Vagina (tissue), 2 donors: Measurements from ENCODE around the gene ZNF155. TPM values are rescaled to one million over a fixed set of nuclear protein-coding genes. Genes with fewer than 3 reads are reported as not detected.
A peak's percentile ranks its signal among the peaks of the same experiment; 100 is the strongest.

ENCODE experiments used
- DNase-seq, 2 donors: peaks; one replicate each; pipeline ENCODE4 v3.0.0-alpha.2; 2017; ENCODE audit errors: extremely low spot score in 2 of 2
- H3K27ac ChIP-seq: fragments of 200-600 bp; sonication (generic); one replicate; pipeline ENCODE4 v1.5.1; 2019
- H3K27me3 ChIP-seq: fragments of 200-600 bp; sonication (generic); one replicate; pipeline ENCODE4 v1.5.1; 2019
- H3K36me3 ChIP-seq, 2 donors: fragments of 200-600 bp; sonication (generic); one replicate each; pipeline ENCODE4 v1.5.1; 2017 to 2019
- H3K4me1 ChIP-seq: fragments of 200-600 bp; sonication (generic); one replicate; pipeline ENCODE4 v1.5.1; 2019
- H3K4me3 ChIP-seq, 2 donors: fragments of 200-600 bp; sonication (generic); 1 replicate in 1 of 2; 2 replicates in 1 of 2; pipeline ENCODE4 v1.5.1; 2016 to 2019
- H3K9me3 ChIP-seq: fragments of 200-600 bp; sonication (generic); one replicate; pipeline ENCODE4 v1.5.1; 2019
- CTCF ChIP-seq, 3 experiments: fragments of 450-650 bp in 2 of 3; fragments of 200-600 bp in 1 of 3; sonication (generic) in 1 of 3; IDR thresholded peaks; one replicate each; pipeline ENCODE4 v1.5.1; 2017 to 2019; ENCODE audit warnings: antibody characterized with exemption in 3 of 3, mild to moderate bottlenecking in 2 of 3, moderate library complexity in 2 of 3
- POLR2A ChIP-seq, 2 donors: fragments of 450-650 bp; IDR thresholded peaks; one replicate each; pipeline ENCODE4 v1.6.1; 2017; ENCODE audit warnings: antibody characterized with exemption in 2 of 2, mild to moderate bottlenecking in 2 of 2, moderate library complexity in 2 of 2
- POLR2AphosphoS5 ChIP-seq, 2 donors: sonication (generic); formaldehyde crosslinking; IDR thresholded peaks; one replicate each; pipeline ENCODE4 v1.9.0; 2017; ENCODE audit warnings: antibody characterized with exemption in 2 of 2, mild to moderate bottlenecking in 2 of 2, low read depth in 1 of 2; ENCODE audit not compliant: insufficient read depth in 1 of 2
- intact Hi-C: fragments of 100-400 bp; cut with DNase I; formaldehyde crosslinking; loops from one replicate; pipeline ENCODE4 v1.15.1; 2023
- total RNA-seq: library from RNA; depleted of rRNA; stranded (reverse); fragments of >200 nt; gene quantifications from one replicate; pipeline ENCODE4 v1.2.3, GENCODE V29; 2016

The ZNF155 gene
- 8.3 TPM for total RNA-seq

GRCh38 chr19:43983912-43984686 lies at the start of gene ZNF155:
ZNF155 (plus strand) TSS chr19:43984188; CDS start chr19:43988544, 4,356 bp downstream.
- Histone ChIP-seq H3K27ac (peak within 1 kb of the TSS; percentile 46), H3K27me3 (no peaks in the 10 kb centered on the region), H3K36me3 (peaks cover 0 to 26% of the 10 kb centered on the region in 2 donors), H3K4me1 (peaks cover 8% of the 10 kb centered on the region), H3K4me3 (peak within 1 kb of the TSS; percentile 69 to 74), H3K9me3 (no peaks in the 10 kb centered on the region)
- intact Hi-C loops = no loop called here
- peak in 1 of 2 donors; percentile 92 for DNase-seq
- peak; percentile 56 to 93 for TF ChIP-seq POLR2AphosphoS5 (IDR thresholded peaks at IDR 0.05; ENCODE audit: insufficient read depth in 1 of 2, low read depth in 1 of 2)
- no peak for TF ChIP-seq CTCF (IDR thresholded peaks at IDR 0.05)

GRCh38 chr19:43934985-43935708 lies 48.8 kb upstream of the ZNF155 start, which contains the start of gene ZNF45:
ZNF45 (minus strand) TSS chr19:43935282; CDS start chr19:43922185, 13,097 bp downstream.
- peak; percentile 78 to 91 for TF ChIP-seq POLR2AphosphoS5 (IDR thresholded peaks at IDR 0.05; ENCODE audit: insufficient read depth in 1 of 2, low read depth in 1 of 2)
- no peak for TF ChIP-seq CTCF (IDR thresholded peaks at IDR 0.05)
- no peak for TF ChIP-seq POLR2A (IDR thresholded peaks at IDR 0.05)
- Histone ChIP-seq H3K36me3 (peaks cover 0 to 30% of the 10 kb centered on the region in 2 donors), H3K9me3 (no peaks in the 10 kb centered on the region), H3K27me3 (no peaks in the 10 kb centered on the region), H3K27ac (peak within 1 kb of the TSS; percentile 82), H3K4me3 (peak within 1 kb of the TSS; percentile 73 to 74), H3K4me1 (peaks cover 20% of the 10 kb centered on the region)
- peak in 1 of 2 donors; percentile 90 for DNase-seq
- intact Hi-C loops = loop anchor here (10.0 kb wide), 1 partner anchor 110 kb away; the partner anchor contains the start of gene ZNF283

- Histone ChIP-seq H3K27ac (no peak overlapping the region), H3K36me3 (peaks cover 0 to 21% of the 10 kb centered on the region in 2 donors)
Observed at GRCh38 chr19:43936188-43936587, 47.8 kb upstream of the ZNF155 start.

GRCh38 chr19:43939557-43940260 lies 44.3 kb upstream of the ZNF155 start:
- Histone ChIP-seq H3K27ac (no peak overlapping the region), H3K4me1 (no peaks in the 10 kb centered on the region), H3K4me3 (no peak overlapping the region), H3K9me3 (no peaks in the 10 kb centered on the region), H3K27me3 (no peaks in the 10 kb centered on the region), H3K36me3 (no peaks in the 10 kb centered on the region)
- TF ChIP-seq POLR2A (IDR thresholded peaks at IDR 0.05) (no peak), CTCF (IDR thresholded peaks at IDR 0.05) (no peak), POLR2AphosphoS5 (IDR thresholded peaks at IDR 0.05; ENCODE audit: insufficient read depth in 1 of 2, low read depth in 1 of 2) (no peak)
- intact Hi-C loops = loop anchor here (10.0 kb wide), 1 partner anchor 115 kb away; the partner anchor contains the start of gene ZNF283
- DNase-seq = no peak

More at GRCh38 chr19:43936188-43936587, 47.8 kb upstream of the ZNF155 start:
- Histone ChIP-seq H3K27me3 (no peaks in the 10 kb centered on the region), H3K4me3 (no peak overlapping the region), H3K9me3 (no peaks in the 10 kb centered on the region), H3K4me1 (peaks cover 20% of the 10 kb centered on the region)
- no peak for DNase-seq
- TF ChIP-seq POLR2AphosphoS5 (IDR thresholded peaks at IDR 0.05; ENCODE audit: insufficient read depth in 1 of 2, low read depth in 1 of 2) (no peak), POLR2A (IDR thresholded peaks at IDR 0.05) (no peak), CTCF (IDR thresholded peaks at IDR 0.05) (no peak)
- intact Hi-C loops = loop anchor here (10.0 kb wide), 1 partner anchor 111 kb away; the partner anchor contains the start of gene ZNF283
